Glutamatergic neuron (in vitro differentiated cells): ENCODE data around the gene CADM1. TPM values are rescaled to one million over a fixed set of nuclear protein-coding genes. Genes with fewer than 3 reads are reported as not detected.

ENCODE experiments used
- DNase-seq: peaks from one replicate; pipeline ENCODE4 v3.0.0; 2022
- H3K27ac Mint-ChIP-seq: one replicate; pipeline ENCODE4 v1.8.0; 2020; ENCODE audit warnings: mild to moderate bottlenecking, mixed read lengths, inconsistent platforms; ENCODE audit not compliant: unreplicated experiment
- H3K27me3 Mint-ChIP-seq: one replicate; pipeline ENCODE4 v1.8.0; 2020; ENCODE audit warnings: mild to moderate bottlenecking, moderate library complexity, mixed read lengths, inconsistent platforms; ENCODE audit not compliant: unreplicated experiment
- H3K36me3 Mint-ChIP-seq: one replicate; pipeline ENCODE4 v1.8.0; 2020; ENCODE audit warnings: mild to moderate bottlenecking, mixed read lengths, inconsistent platforms; ENCODE audit not compliant: unreplicated experiment
- H3K4me1 Mint-ChIP-seq: one replicate; pipeline ENCODE4 v1.8.0; 2020; ENCODE audit warnings: mild to moderate bottlenecking, low read depth, mixed read lengths, inconsistent platforms; ENCODE audit not compliant: unreplicated experiment
- H3K4me3 Mint-ChIP-seq: one replicate; pipeline ENCODE4 v1.8.0; 2020; ENCODE audit warnings: mild to moderate bottlenecking, mixed read lengths, inconsistent platforms; ENCODE audit not compliant: unreplicated experiment
- H3K9me3 Mint-ChIP-seq: one replicate; pipeline ENCODE4 v1.8.0; 2020; ENCODE audit warnings: mild to moderate bottlenecking, moderate library complexity, mixed read lengths, inconsistent platforms; ENCODE audit not compliant: unreplicated experiment
- total RNA-seq: library from RNA; stranded (reverse); fragmentation: NEBNext Ultra II Directional; extraction: Animal tissue kit (Norgen Biotek cat#: 25700); gene quantifications from one replicate; pipeline ENCODE4 v1.2.1, GENCODE V29; 2021; ENCODE audit not compliant: unreplicated experiment
- TF ChIP-seq, protein P1 (sequence below): fragments of 200-600 bp; sonication (generic); IDR thresholded peaks from one replicate; pipeline ENCODE4 v1.5.0; 2021; ENCODE audit not compliant: partially characterized antibody, unreplicated experiment

The CADM1 gene
- total RNA-seq, 1 donor from 2014 or later = 1,339 TPM

- H3K9me3 Mint-ChIP-seq = peaks cover 18% of the 10 kb centered on the region
- peak overlapping the region; percentile 4 for H3K27ac Mint-ChIP-seq
- H3K36me3 Mint-ChIP-seq = peaks cover 7% of the 10 kb centered on the region
- H3K4me3 Mint-ChIP-seq = no peak overlapping the region
- peaks cover 40% of the 10 kb centered on the region for H3K4me1 Mint-ChIP-seq
- TF ChIP-seq, protein P1, sequence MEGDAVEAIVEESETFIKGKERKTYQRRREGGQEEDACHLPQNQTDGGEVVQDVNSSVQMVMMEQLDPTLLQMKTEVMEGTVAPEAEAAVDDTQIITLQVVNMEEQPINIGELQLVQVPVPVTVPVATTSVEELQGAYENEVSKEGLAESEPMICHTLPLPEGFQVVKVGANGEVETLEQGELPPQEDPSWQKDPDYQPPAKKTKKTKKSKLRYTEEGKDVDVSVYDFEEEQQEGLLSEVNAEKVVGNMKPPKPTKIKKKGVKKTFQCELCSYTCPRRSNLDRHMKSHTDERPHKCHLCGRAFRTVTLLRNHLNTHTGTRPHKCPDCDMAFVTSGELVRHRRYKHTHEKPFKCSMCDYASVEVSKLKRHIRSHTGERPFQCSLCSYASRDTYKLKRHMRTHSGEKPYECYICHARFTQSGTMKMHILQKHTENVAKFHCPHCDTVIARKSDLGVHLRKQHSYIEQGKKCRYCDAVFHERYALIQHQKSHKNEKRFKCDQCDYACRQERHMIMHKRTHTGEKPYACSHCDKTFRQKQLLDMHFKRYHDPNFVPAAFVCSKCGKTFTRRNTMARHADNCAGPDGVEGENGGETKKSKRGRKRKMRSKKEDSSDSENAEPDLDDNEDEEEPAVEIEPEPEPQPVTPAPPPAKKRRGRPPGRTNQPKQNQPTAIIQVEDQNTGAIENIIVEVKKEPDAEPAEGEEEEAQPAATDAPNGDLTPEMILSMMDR = no peak
- H3K27me3 Mint-ChIP-seq = peaks cover 9% of the 10 kb centered on the region
- no peak for DNase-seq
Measured at GRCh38 chr11:115194802-115195110, 309.5 kb downstream of the CADM1 start.

DNA sequence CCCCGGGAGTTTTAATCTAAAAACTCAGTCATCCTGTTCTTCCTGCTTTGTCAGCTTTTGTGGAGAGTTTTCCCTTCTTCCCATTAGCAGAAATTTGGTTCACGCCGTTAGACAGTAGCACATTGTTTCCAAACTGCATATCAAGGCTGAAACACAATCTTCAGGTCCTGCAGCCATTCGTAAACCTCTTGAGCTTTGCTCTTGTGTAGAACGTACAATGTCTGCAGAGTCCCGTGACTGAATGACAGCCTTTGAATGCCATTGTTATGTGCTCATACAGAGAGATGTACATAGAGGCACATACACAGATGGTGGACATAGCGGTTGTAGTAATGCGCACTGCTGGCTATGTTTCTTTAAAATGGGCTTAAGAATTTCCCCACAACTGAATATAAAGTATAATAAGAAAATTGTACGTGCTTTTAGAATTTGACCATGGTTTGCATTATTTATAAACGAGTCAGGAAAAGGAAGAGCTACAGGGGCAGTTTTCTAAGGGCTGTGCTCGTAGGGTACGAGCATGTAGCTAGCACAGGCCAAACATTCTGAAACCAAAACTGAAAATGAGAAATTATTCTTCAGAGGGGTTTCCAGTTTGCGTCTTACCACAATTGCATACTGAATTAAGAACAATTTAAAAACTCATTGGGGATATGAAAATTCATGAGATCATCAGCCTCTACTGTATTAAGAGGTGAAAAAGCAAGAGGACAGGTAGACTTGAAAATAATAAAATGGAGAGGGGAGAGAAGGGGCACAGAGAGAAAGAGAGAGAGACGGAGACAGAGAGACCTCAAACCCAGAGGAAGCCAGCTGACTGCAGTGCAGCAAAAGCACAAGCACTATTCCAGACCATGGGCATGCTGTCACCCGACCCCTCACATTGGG, 310.1 kb downstream of the CADM1 start:
- peaks cover 2% of the 10 kb centered on the region for H3K36me3 Mint-ChIP-seq
- TF ChIP-seq, protein P1 = no peak
- peaks cover 14% of the 10 kb centered on the region for H3K9me3 Mint-ChIP-seq
- DNase-seq = no peak
- peaks cover 8% of the 10 kb centered on the region for H3K27me3 Mint-ChIP-seq
- H3K4me3 Mint-ChIP-seq = no peak overlapping the region
- H3K27ac Mint-ChIP-seq = peak overlapping the region; percentile 53
- H3K4me1 Mint-ChIP-seq = peaks cover 40% of the 10 kb centered on the region

GRCh38 chr11:115191761-115192160, 312.5 kb downstream of the CADM1 start:
- Mint-ChIP-seq H3K9me3 (peaks cover 16% of the 10 kb centered on the region), H3K36me3 (no peaks in the 10 kb centered on the region), H3K4me1 (peaks cover 62% of the 10 kb centered on the region), H3K4me3 (no peak overlapping the region), H3K27ac (no peak overlapping the region), H3K27me3 (peaks cover 15% of the 10 kb centered on the region)
- no peak for DNase-seq
- TF ChIP-seq, protein P1 = no peak

DNA sequence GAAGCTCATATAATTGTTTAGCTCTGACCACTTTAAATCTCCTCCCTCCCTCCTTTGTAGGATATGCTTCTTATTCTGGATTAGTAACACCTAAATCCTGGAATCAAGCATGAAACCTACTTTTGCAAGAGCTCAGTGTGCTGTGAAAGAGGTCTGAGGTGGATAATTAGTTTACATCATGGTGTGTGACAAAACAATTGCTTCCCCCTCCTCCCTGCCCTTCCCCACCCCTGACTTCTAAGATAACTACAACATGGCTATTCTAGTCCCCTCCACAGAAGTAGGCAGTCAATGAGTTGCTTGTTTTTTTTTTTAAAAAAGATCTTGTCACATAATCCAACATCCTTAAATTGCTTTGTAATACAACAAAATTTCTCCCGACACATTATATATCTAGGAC, 314.0 kb downstream of the CADM1 start:
- H3K27ac Mint-ChIP-seq = peak overlapping the region; percentile 15
- peaks cover 4% of the 10 kb centered on the region for H3K36me3 Mint-ChIP-seq
- H3K4me1 Mint-ChIP-seq = peaks cover 68% of the 10 kb centered on the region
- TF ChIP-seq, protein P1 = no peak
- peaks cover 30% of the 10 kb centered on the region for H3K9me3 Mint-ChIP-seq
- no peak for DNase-seq
- H3K4me3 Mint-ChIP-seq = no peak overlapping the region
- H3K27me3 Mint-ChIP-seq = peaks cover 19% of the 10 kb centered on the region

- DNase-seq = no peak
- peaks cover 29% of the 10 kb centered on the region for H3K9me3 Mint-ChIP-seq
- H3K36me3 Mint-ChIP-seq = peaks cover 4% of the 10 kb centered on the region
- peak overlapping the region; percentile 70 for H3K4me3 Mint-ChIP-seq
- H3K27me3 Mint-ChIP-seq = peaks cover 19% of the 10 kb centered on the region
- peaks cover 55% of the 10 kb centered on the region for H3K4me1 Mint-ChIP-seq
- TF ChIP-seq, protein P1 = no peak
- peak overlapping the region; percentile 90 for H3K27ac Mint-ChIP-seq
Measured at GRCh38 chr11:115188898-115189278, 315.3 kb downstream of the CADM1 start.
